Measurements from ENCODE around the gene AMHR2.

The AMHR2 gene

GRCh38 chr12:53452159-53453077, 28.8 kb downstream of the AMHR2 start:
- DNase-seq = peak; percentile 56 to 93 (median 81)

- DNase-seq = no peak
These were observed 30.4 kb downstream of the AMHR2 start for GRCh38 chr12:53453953-53454640.

- no peak for DNase-seq
These were observed 31.1 kb downstream of the AMHR2 start for GRCh38 chr12:53454707-53455106.

- DNase-seq = no peak
These were observed 33.2 kb downstream of the AMHR2 start for GRCh38 chr12:53456654-53457366.

- DNase-seq = no peak
These were observed 35.4 kb downstream of the AMHR2 start for GRCh38 chr12:53459097-53459496.

- DNase-seq = no peak
These were observed 37.4 kb downstream of the AMHR2 start for GRCh38 chr12:53461059-53461458.

GRCh38 chr12:53461591-53461990, 37.9 kb downstream of the AMHR2 start:
- DNase-seq = no peak

GRCh38 chr12:53462935-53463334, 39.3 kb downstream of the AMHR2 start:
- no peak for DNase-seq

GRCh38 chr12:53463802-53464560, 40.3 kb downstream of the AMHR2 start:
- DNase-seq = no peak

- DNase-seq = no peak
These were observed 41.2 kb downstream of the AMHR2 start for GRCh38 chr12:53464685-53465418.

GRCh38 chr12:53465679-53466078, 42.0 kb downstream of the AMHR2 start:
- DNase-seq = no peak

GRCh38 chr12:53466640-53467039, 43.0 kb downstream of the AMHR2 start:
- DNase-seq = no peak

GRCh38 chr12:53467082-53467481, 43.4 kb downstream of the AMHR2 start:
- no peak for DNase-seq

- no peak for DNase-seq
These were observed 44.2 kb downstream of the AMHR2 start for GRCh38 chr12:53467880-53468279.

GRCh38 chr12:53468282-53468681, 44.6 kb downstream of the AMHR2 start:
- no peak for DNase-seq

GRCh38 chr12:53472056-53472582, 48.5 kb downstream of the AMHR2 start:
- no peak for DNase-seq

- no peak for DNase-seq
These were observed 50.4 kb downstream of the AMHR2 start for GRCh38 chr12:53474077-53474476.

- no peak for DNase-seq
These were observed 51.2 kb downstream of the AMHR2 start for GRCh38 chr12:53474819-53475218.

- peak in 1 of 51 donors; percentile 10 for DNase-seq
These were observed 53.1 kb downstream of the AMHR2 start for GRCh38 chr12:53476769-53477209.

- no peak for DNase-seq
These were observed 55.2 kb downstream of the AMHR2 start for GRCh38 chr12:53478865-53479264.
